Measurements from ENCODE around the gene VAT1L. TPM values are rescaled to one million over a fixed set of nuclear protein-coding genes. Genes with fewer than 3 reads are reported as not detected.

The VAT1L gene
- total RNA-seq, 2 donors from 2014 or later, result 0.53 to 4.1 TPM

GRCh38 chr16:77763994-77764393 lies 24.4 kb upstream of the VAT1L start:
- TF ChIP-seq CTCF (conservative IDR thresholded peaks at IDR 0.05), result no peak
- 100% methylated on average over 1 of the region's 1 CpG for WGBS, 2 experiments (ENCODE audit: insufficient coverage in 1 of 2, insufficient read length in 1 of 2)
- H3K36me3 Mint-ChIP-seq (ENCODE audit: low read depth), result no peaks in the 10 kb centered on the region
- Histone ChIP-seq H3K27ac (ENCODE audit: low read depth, low read length) (no peak overlapping the region), H3K9ac (ENCODE audit: extremely low read depth, low read length, poor library complexity, severe bottlenecking) (no peak overlapping the region), H3K4me3 (ENCODE audit: low read length) (no peak overlapping the region), H3K4me1 (ENCODE audit: control insufficient read depth, insufficient read depth, low read length) (no peaks in the 10 kb centered on the region), H3K27me3 (ENCODE audit: control insufficient read depth, insufficient read depth, low read length, poor library complexity, severe bottlenecking) (no peaks in the 10 kb centered on the region), H3K9me3 (ENCODE audit: control insufficient read depth, low read length) (no peaks in the 10 kb centered on the region), H3K36me3 (ENCODE audit: control insufficient read depth, insufficient read depth, low read length) (no peaks in the 10 kb centered on the region)
- no peaks in the 10 kb centered on the region for H3K27me3 Mint-ChIP-seq (ENCODE audit: insufficient read depth)
- peaks cover 2% of the 10 kb centered on the region for H3K4me1 Mint-ChIP-seq
- no peaks in the 10 kb centered on the region for H3K9me3 Mint-ChIP-seq
- H3K27ac Mint-ChIP-seq, result no peak overlapping the region
- DNase-seq, result peak; percentile 1
- H3K4me3 Mint-ChIP-seq, result no peak overlapping the region

GRCh38 chr16:77767211-77767610 lies 21.2 kb upstream of the VAT1L start:
- Mint-ChIP-seq H3K4me1 (no peaks in the 10 kb centered on the region), H3K4me3 (no peak overlapping the region), H3K27ac (no peak overlapping the region), H3K9me3 (no peaks in the 10 kb centered on the region), H3K36me3 (ENCODE audit: low read depth) (no peaks in the 10 kb centered on the region), H3K27me3 (ENCODE audit: insufficient read depth) (no peaks in the 10 kb centered on the region)
- DNase-seq, result no peak
- WGBS, 2 experiments (ENCODE audit: insufficient coverage in 1 of 2, insufficient read length in 1 of 2), result 74% methylated on average over 4 of the region's 4 CpGs; no CpG with 5 or more reads in 1 of the 2 experiments
- H3K9ac ChIP-seq (ENCODE audit: extremely low read depth, low read length, poor library complexity, severe bottlenecking), result no peak overlapping the region
- H3K9me3 ChIP-seq (ENCODE audit: control insufficient read depth, low read length), result no peaks in the 10 kb centered on the region
- no peak for TF ChIP-seq CTCF (conservative IDR thresholded peaks at IDR 0.05)
- H3K27me3 ChIP-seq (ENCODE audit: control insufficient read depth, insufficient read depth, low read length, poor library complexity, severe bottlenecking), result no peaks in the 10 kb centered on the region
- H3K4me3 ChIP-seq (ENCODE audit: low read length), result no peak overlapping the region
- no peaks in the 10 kb centered on the region for H3K36me3 ChIP-seq (ENCODE audit: control insufficient read depth, insufficient read depth, low read length)
- H3K27ac ChIP-seq (ENCODE audit: low read depth, low read length), result no peak overlapping the region
- H3K4me1 ChIP-seq (ENCODE audit: control insufficient read depth, insufficient read depth, low read length), result no peaks in the 10 kb centered on the region

GRCh38 chr16:77767826-77768225 lies 20.5 kb upstream of the VAT1L start:
- Histone ChIP-seq H3K4me3 (ENCODE audit: low read length) (no peak overlapping the region), H3K27ac (ENCODE audit: low read depth, low read length) (no peak overlapping the region), H3K9ac (ENCODE audit: extremely low read depth, low read length, poor library complexity, severe bottlenecking) (no peak overlapping the region), H3K27me3 (ENCODE audit: control insufficient read depth, insufficient read depth, low read length, poor library complexity, severe bottlenecking) (no peaks in the 10 kb centered on the region), H3K9me3 (ENCODE audit: control insufficient read depth, low read length) (no peaks in the 10 kb centered on the region), H3K4me1 (ENCODE audit: control insufficient read depth, insufficient read depth, low read length) (no peaks in the 10 kb centered on the region), H3K36me3 (ENCODE audit: control insufficient read depth, insufficient read depth, low read length) (no peaks in the 10 kb centered on the region)
- H3K4me1 Mint-ChIP-seq, result no peaks in the 10 kb centered on the region
- no peaks in the 10 kb centered on the region for H3K9me3 Mint-ChIP-seq
- 90 to 95% methylated on average over 2 to 3 of the region's 3 CpGs for WGBS, 2 experiments (ENCODE audit: insufficient coverage in 1 of 2, insufficient read length in 1 of 2)
- DNase-seq, result no peak
- H3K27ac Mint-ChIP-seq, result no peak overlapping the region
- TF ChIP-seq CTCF (conservative IDR thresholded peaks at IDR 0.05), result no peak
- H3K36me3 Mint-ChIP-seq (ENCODE audit: low read depth), result no peaks in the 10 kb centered on the region
- no peaks in the 10 kb centered on the region for H3K27me3 Mint-ChIP-seq (ENCODE audit: insufficient read depth)
- no peak overlapping the region for H3K4me3 Mint-ChIP-seq

All from endodermal cell (in vitro differentiated cells).